MCF 10A (cell line): Measurements from ENCODE around the gene LRRC61. TPM values are rescaled to one million over a fixed set of nuclear protein-coding genes. Genes with fewer than 3 reads are reported as not detected.

Experiments
- BruUV-seq: library from RNA; stranded (reverse); fragments of 400-500 nt; replicated peaks from 2 replicates; lab custom pipeline; 2021; lab: Mats Ljungman, UMichigan
- CTCF ChIA-PET: fragments of 300-600 bp; sonication (Branson Sonifier 250); formaldehyde crosslinking; extraction: SDS; loops from one replicate; lab custom pipeline; 2021; ENCODE audit warnings: antibody characterized with exemption, inconsistent platforms; lab: Yijun Ruan, JAX
- POLR2A ChIA-PET: fragments of 300-600, 350-650 bp; sonication (Branson Sonifier 250); formaldehyde crosslinking; extraction: SDS; loops from one replicate; lab custom pipeline; 2020; ENCODE audit warnings: antibody characterized with exemption, inconsistent platforms; lab: Yijun Ruan, JAX
- DNase-seq: peaks from one replicate; pipeline ENCODE4 v3.0.0-alpha.2; 2018; ENCODE audit not compliant: unreplicated experiment
- H3K27ac Mint-ChIP-seq: one replicate; pipeline ENCODE4 v1.8.0; 2022; ENCODE audit warnings: mild to moderate bottlenecking, low read depth, mixed read lengths; ENCODE audit not compliant: unreplicated experiment
- H3K27me3 Mint-ChIP-seq: one replicate; pipeline ENCODE4 v1.8.0; 2022; ENCODE audit warnings: mixed read lengths; ENCODE audit not compliant: insufficient read depth, unreplicated experiment
- H3K36me3 Mint-ChIP-seq: one replicate; pipeline ENCODE4 v1.8.0; 2022; ENCODE audit warnings: mild to moderate bottlenecking, moderate library complexity, mixed read lengths; ENCODE audit not compliant: insufficient read depth, unreplicated experiment
- H3K4me1 Mint-ChIP-seq: one replicate; pipeline ENCODE4 v1.8.0; 2022; ENCODE audit warnings: mixed read lengths; ENCODE audit not compliant: insufficient read depth, unreplicated experiment
- H3K4me3 Mint-ChIP-seq: one replicate; pipeline ENCODE4 v1.8.0; 2022; ENCODE audit warnings: mild to moderate bottlenecking, moderate library complexity, mixed read lengths; ENCODE audit not compliant: unreplicated experiment
- H3K9me3 Mint-ChIP-seq: one replicate; pipeline ENCODE4 v1.8.0; 2022; ENCODE audit warnings: mixed read lengths; ENCODE audit not compliant: unreplicated experiment
- CTCF ChIP-seq: fragments of 200-600 bp; IDR thresholded peaks from one replicate; pipeline ENCODE4 v1.8.0; 2022; ENCODE audit warnings: antibody characterized with exemption, mild to moderate bottlenecking; ENCODE audit not compliant: unreplicated experiment
- intact Hi-C: fragments of 100-400 bp; cut with micrococcal nuclease; formaldehyde crosslinking; loops from 2 replicates; pipeline ENCODE4 v1.14.1; 2022
- total RNA-seq: library from RNA; stranded (reverse); gene quantifications from 2 replicates; pipeline ENCODE4 v1.2.3, GENCODE V29; 2022

The LRRC61 gene
- total RNA-seq, 1 experiment from 2014 or later = 8.4 TPM

- intact Hi-C loops = no loop called here
- CTCF ChIA-PET = interaction anchor here (0.6 to 1.5 kb wide), 4 partner anchors 8 to 61 kb away, joined by 4 to 8 read pairs (median 6); no protein-coding TSS in a partner anchor
Measured at GRCh38 chr7:150358988-150359621, 36.0 kb downstream of the LRRC61 start.

GRCh38 chr7:150359622-150360362 is 36.6 kb downstream of the LRRC61 start:
- intact Hi-C loops = no loop called here
- no peaks in the 10 kb centered on the region for H3K27me3 Mint-ChIP-seq
- no peaks in the 10 kb centered on the region for H3K4me1 Mint-ChIP-seq
- no peak overlapping the region for H3K27ac Mint-ChIP-seq
- BruUV-seq = no TSS peak
- no peak for DNase-seq
- ChIA-PET CTCF (no interaction called here), POLR2A (no interaction called here)
- no peaks in the 10 kb centered on the region for H3K36me3 Mint-ChIP-seq
- H3K9me3 Mint-ChIP-seq = no peaks in the 10 kb centered on the region
- no peak for TF ChIP-seq CTCF
- H3K4me3 Mint-ChIP-seq = no peak overlapping the region

More at GRCh38 chr7:150358988-150359621, 36.0 kb downstream of the LRRC61 start:
- no peak for TF ChIP-seq CTCF
- Mint-ChIP-seq H3K9me3 (no peaks in the 10 kb centered on the region), H3K27ac (no peak overlapping the region), H3K4me1 (no peaks in the 10 kb centered on the region), H3K27me3 (no peaks in the 10 kb centered on the region), H3K36me3 (no peaks in the 10 kb centered on the region), H3K4me3 (no peak overlapping the region)
- DNase-seq = no peak
- BruUV-seq = no TSS peak
- POLR2A ChIA-PET = no interaction called here

- intact Hi-C loops = no loop called here
- no peaks in the 10 kb centered on the region for H3K27me3 Mint-ChIP-seq
- BruUV-seq = no TSS peak
- TF ChIP-seq CTCF = no peak
- ChIA-PET POLR2A (no interaction called here), CTCF (no interaction called here)
- H3K27ac Mint-ChIP-seq = no peak overlapping the region
- no peaks in the 10 kb centered on the region for H3K4me1 Mint-ChIP-seq
- no peak for DNase-seq
- no peak overlapping the region for H3K4me3 Mint-ChIP-seq
- no peaks in the 10 kb centered on the region for H3K36me3 Mint-ChIP-seq
- H3K9me3 Mint-ChIP-seq = no peaks in the 10 kb centered on the region
Measured at GRCh38 chr7:150360363-150361058, 37.4 kb downstream of the LRRC61 start.

GRCh38 chr7:150361402-150361801 is 38.2 kb downstream of the LRRC61 start:
- Mint-ChIP-seq H3K4me1 (no peaks in the 10 kb centered on the region), H3K27ac (no peak overlapping the region), H3K27me3 (no peaks in the 10 kb centered on the region), H3K36me3 (no peaks in the 10 kb centered on the region), H3K4me3 (no peak overlapping the region), H3K9me3 (no peaks in the 10 kb centered on the region)
- TF ChIP-seq CTCF = no peak
- ChIA-PET POLR2A (interaction anchor here (0.6 kb wide), 1 partner anchor 9 kb away, joined by 3 read pairs; no protein-coding TSS in a partner anchor), CTCF (interaction anchor here (0.7 to 1.2 kb wide), 2 partner anchors 88 to 1819 kb away, joined by 3 to 4 read pairs; no protein-coding TSS in a partner anchor)
- DNase-seq = no peak
- intact Hi-C loops = no loop called here
- no TSS peak for BruUV-seq
